GM21723 (cell line): ENCODE measurements around the gene APOL2.
"Not testable (repeated sequence)": the region's sequence is repeated elsewhere in the genome, so short reads cannot be mapped to it uniquely, and the experiment has no call there.

ENCODE experiments used
- ATAC-seq: cut with Tn5 transposase; IDR thresholded peaks from one replicate; pipeline ENCODE4 v1.9.1; 2021; ENCODE audit warnings: mild to moderate bottlenecking, moderate library complexity; ENCODE audit not compliant: unreplicated experiment

The APOL2 gene

GRCh38 chr22:36263216-36263673, 23.9 kb upstream of the APOL2 start:
- not testable (repeated sequence) for ATAC-seq

- ATAC-seq: not testable (repeated sequence)
These were observed 23.0 kb upstream of the APOL2 start for GRCh38 chr22:36262307-36262706.

- ATAC-seq: not testable (repeated sequence)
These were observed 22.3 kb upstream of the APOL2 start for GRCh38 chr22:36261675-36262074.

- ATAC-seq: no peak
These were observed 20.4 kb upstream of the APOL2 start for GRCh38 chr22:36259615-36260300.

- no peak for ATAC-seq
These were observed 19.6 kb upstream of the APOL2 start for GRCh38 chr22:36258701-36259614.

DNA sequence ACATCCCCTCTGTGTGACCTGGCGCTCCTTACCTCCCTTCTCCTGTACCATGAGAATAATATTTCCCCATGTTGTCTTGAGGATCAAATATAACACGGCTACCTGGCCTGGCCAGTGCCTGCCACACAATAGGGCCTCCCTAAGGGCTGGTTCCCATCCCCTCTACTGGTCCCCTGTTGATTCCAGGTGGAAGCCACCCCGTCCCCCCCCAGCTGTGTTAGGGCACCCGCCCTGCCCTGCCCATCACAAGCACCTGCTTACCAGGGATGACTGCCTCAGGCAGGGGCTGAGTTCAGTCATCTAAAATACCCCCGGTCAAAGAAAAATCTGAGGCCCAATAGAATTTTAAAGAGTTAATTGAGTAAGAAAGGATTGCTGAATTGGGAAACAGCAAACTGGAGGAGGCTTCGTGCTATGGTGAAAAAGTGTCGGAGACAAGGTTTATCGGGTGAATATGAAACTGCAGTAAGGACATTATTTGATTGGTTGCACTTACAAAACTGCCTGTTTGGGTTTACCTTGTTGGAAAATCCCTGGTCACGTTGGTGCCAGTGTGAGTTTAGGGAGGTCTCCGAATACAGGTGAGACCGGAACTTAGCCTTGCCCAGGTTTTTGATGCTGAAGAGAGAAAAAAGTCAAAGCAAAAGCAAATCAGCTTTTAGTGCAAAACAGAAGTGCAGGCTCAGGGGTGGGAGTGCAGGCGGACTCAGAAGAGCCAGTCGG, 18.8 kb upstream of the APOL2 start:
- ATAC-seq: no peak

GRCh38 chr22:36257308-36257707, 18.0 kb upstream of the APOL2 start:
- no peak for ATAC-seq

GRCh38 chr22:36256478-36256877, 17.2 kb upstream of the APOL2 start:
- no peak for ATAC-seq

DNA sequence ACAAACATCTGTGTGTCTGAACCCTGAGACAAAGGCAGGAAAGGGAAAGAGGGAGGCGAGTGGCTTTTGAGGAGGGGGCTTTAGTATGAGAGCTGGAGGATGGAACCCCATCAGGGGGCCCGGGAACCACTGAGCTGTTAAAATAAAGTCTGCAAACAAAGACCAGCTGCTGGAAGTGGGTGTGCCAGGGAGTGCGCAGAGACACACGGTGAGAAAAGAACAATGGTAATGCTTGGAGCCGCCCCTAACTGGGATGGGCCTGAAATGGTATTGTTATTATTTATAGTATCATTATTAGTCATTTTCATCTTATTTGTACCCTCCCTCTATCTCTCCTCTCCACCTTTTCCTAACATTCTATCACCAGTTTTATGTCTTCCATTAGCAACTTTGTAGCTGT, 16.2 kb upstream of the APOL2 start:
- not testable (repeated sequence) for ATAC-seq

DNA sequence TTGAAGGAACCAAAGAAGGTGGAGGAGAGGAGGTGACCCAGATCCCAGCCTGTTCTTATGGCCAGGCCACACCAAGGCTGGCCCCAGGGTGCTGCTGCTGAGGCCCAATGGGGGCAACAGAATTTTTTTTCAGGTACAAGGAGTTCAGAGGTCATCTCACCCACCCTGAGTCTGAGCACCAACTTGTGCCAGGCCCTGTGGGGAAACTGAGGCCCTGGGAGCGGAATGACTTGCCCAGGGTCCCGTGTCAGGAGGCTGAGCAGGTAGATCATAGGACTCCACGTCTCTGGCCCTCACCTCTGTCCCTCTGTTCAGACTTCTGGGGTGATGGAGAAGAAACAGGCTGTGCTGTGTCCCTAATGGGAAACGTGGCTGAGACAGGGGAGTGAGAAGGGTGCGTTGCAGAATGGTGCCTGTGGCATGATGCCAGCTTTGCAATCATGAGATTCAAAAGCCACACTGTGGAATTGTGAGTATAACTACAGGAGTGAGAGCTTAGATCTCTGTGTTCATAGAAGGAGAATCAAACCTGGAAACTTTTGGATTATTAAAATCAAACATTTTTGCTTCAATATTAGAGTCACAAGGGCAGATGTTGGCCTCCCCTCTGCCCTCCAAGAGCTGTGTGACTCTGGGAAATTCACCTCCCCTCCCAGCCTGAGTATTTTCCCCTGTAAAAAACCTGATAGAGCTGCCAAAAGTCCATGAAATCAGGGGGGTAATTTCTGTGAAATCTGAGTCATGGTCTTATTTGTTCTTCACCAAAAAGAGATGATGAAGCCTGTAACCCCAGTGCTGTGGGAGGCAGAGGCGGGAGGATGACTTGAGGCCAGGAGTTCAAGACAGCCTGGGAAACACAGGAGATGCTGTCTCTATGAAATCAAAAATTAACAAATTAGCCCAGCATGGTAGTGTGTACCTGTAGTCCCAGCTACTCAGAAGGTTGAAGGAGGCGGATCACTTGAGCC, 14.5 kb upstream of the APOL2 start:
- ATAC-seq: no peak

DNA sequence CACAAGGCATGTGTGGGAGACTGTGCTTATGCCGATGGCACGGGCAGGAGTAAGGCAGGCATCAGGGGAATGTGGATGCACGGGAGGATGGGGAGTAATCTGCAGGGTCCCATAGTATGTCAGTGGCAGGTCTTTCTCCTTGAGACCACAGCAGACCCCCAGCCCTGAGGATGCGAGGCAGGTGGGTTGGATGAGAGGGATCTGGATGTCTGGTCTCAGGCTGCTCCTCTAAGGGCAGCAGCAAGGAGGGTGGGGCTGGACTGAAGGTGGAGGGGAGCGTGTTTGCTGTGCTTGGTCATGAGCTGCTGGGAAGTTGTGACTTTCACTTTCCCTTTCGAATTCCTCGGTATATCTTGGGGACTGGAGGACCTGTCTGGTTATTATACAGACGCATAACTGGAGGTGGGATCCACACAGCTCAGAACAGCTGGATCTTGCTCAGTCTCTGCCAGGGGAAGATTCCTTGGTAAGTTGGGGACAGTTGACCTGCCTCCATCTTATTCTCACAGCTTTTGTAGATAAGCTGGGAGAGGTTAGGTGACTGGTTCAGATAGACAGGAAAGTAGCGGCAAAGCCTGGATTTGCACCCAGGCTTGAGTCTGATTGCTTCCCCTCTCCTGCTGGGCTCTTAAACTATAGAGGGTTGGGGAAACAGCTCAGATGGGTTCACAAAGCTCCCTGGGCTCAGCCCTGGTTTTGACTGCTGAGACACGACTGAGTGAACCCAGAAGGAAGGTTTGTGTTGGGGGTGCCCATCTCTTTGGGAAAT, 13.6 kb upstream of the APOL2 start, which contains the start of gene APOL1:
TSS of gene APOL1 (plus strand) at position 380 of the 769 bp plus-strand sequence. CDS start 1,823 bp downstream, outside the sequence.
- ATAC-seq: peak; percentile 77

DNA sequence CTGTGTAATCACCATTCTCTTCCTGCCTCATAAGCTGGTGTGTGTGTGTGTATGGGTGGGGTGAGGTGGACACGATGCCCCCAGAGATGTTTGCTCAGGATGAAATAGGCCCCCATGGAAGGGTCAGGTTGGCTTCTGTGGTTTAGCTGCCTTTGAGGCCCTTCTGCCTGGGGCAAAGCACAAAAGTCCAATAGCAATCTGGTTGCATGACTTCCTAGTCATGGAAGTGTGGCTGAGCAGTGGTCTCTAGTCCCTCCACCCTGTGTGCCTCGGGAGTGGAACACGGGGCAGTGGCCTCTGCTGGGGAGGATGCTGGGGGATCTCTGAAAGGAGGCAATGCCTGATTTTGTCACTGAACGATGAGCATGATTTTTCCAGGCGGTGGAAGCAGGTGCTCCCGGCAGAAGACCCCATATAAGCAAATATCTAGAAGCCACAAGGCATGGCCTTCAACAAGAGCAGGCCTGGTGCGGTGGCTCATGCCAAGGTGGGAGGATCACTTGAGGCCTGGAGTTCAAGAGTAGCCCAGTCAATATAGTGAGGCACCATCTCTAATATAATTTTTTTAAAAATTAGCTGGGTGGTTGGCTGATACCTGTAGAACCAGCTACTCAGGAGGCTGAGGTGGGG, 12.8 kb upstream of the APOL2 start:
- ATAC-seq: not testable (repeated sequence)

- not testable (repeated sequence) for ATAC-seq
These were observed 11.1 kb upstream of the APOL2 start for GRCh38 chr22:36250292-36250960.

GRCh38 chr22:36249160-36249559, 9.8 kb upstream of the APOL2 start:
- no peak for ATAC-seq

DNA sequence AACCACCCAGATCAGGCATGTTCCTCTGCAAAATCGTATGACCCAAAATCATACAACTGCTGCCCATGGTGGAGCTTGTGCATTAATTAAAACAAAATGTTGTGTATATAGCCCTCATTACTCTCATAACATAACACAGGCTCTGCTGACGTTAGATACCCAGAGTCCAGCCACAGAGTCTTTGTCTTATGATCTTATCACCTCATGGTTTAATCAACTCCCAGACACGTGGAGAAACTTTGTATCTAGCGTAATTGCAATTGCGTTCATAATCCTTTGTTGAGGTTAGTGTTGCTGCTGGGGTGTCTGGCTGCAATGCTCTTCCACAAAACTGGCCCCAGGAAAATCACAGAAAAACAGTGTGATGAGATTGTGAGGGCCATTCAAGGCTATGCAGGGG, 8.6 kb upstream of the APOL2 start:
- no peak for ATAC-seq

GRCh38 chr22:36246718-36247117, 7.4 kb upstream of the APOL2 start:
- no peak for ATAC-seq

DNA sequence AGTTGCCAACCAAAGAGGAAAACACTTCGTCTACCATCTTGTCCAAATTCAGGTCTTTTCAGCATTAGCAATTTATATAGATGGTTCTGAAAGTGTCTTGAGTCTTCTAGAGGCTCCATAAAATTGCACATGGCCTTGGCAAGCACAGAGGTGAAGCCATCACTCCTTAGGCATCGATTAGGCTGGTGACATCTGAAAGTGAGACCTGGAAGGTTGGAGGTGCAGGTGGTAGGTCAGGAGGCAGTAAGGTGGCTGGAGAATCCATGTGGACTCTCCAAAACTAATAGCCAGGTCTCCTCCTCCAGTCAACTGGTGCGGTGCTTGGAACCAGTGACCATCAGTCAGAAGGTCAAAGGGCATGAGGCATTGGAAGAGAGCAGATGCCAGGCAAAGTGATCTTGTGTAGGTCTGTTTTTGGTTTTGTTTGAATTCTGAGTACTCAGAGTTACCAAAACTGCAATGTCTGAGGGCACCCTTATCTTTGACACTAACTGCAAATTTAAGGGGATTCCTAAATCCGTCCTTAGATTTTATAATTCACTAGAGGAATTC, 6.6 kb upstream of the APOL2 start:
- no peak for ATAC-seq
